Activated CD4-positive, alpha-beta memory T cell treated with anti-CD3 and anti-CD28 coated beads, Interleukin-2, amount 10 ng/mL, durations not matched to agents 7 days and 5 days (primary cell): Measurements from ENCODE around the gene BTNL2. TPM values are rescaled to one million over a fixed set of nuclear protein-coding genes. Genes with fewer than 3 reads are reported as not detected.
"Not testable (repeated sequence)": the region's sequence is repeated elsewhere in the genome, so short reads cannot be mapped to it uniquely, and the experiment has no call there.

Experiments used
- CTCF ChIA-PET: fragments of 350-600 bp; sonication (Branson Sonifier 250); formaldehyde crosslinking; loops from one replicate; lab custom pipeline; 2021; ENCODE audit warnings: antibody characterized with exemption, inconsistent platforms; lab: Charles Lee
- POLR2A ChIA-PET: fragments of 350-600 bp; sonication (Branson Sonifier 250); formaldehyde crosslinking; loops from one replicate; lab custom pipeline; 2021; ENCODE audit warnings: antibody characterized with exemption; lab: Charles Lee
- DNase-seq: peaks from one replicate; pipeline ENCODE4 v3.0.0-alpha.2; 2020
- H3K27ac Mint-ChIP-seq: one replicate; pipeline ENCODE4 v1.8.0; 2021; ENCODE audit warnings: mild to moderate bottlenecking, mixed read lengths
- H3K27me3 Mint-ChIP-seq: one replicate; pipeline ENCODE4 v1.8.0; 2021; ENCODE audit warnings: mixed read lengths
- H3K36me3 Mint-ChIP-seq: one replicate; pipeline ENCODE4 v1.8.0; 2021; ENCODE audit warnings: low read depth, mixed read lengths
- H3K4me1 Mint-ChIP-seq: one replicate; pipeline ENCODE4 v1.8.0; 2021; ENCODE audit warnings: mixed read lengths
- H3K4me3 Mint-ChIP-seq: one replicate; pipeline ENCODE4 v1.8.0; 2021; ENCODE audit warnings: mild to moderate bottlenecking, mixed read lengths
- H3K9me3 Mint-ChIP-seq: one replicate; pipeline ENCODE4 v1.8.0; 2021; ENCODE audit warnings: mixed read lengths
- total RNA-seq, 2 experiments: library from RNA; stranded (reverse); gene quantifications; one replicate each; pipeline ENCODE4 v1.2.3, GENCODE V29; 2021

The BTNL2 gene
- total RNA-seq, 2 experiments from 2014 or later, result not detected

DNA sequence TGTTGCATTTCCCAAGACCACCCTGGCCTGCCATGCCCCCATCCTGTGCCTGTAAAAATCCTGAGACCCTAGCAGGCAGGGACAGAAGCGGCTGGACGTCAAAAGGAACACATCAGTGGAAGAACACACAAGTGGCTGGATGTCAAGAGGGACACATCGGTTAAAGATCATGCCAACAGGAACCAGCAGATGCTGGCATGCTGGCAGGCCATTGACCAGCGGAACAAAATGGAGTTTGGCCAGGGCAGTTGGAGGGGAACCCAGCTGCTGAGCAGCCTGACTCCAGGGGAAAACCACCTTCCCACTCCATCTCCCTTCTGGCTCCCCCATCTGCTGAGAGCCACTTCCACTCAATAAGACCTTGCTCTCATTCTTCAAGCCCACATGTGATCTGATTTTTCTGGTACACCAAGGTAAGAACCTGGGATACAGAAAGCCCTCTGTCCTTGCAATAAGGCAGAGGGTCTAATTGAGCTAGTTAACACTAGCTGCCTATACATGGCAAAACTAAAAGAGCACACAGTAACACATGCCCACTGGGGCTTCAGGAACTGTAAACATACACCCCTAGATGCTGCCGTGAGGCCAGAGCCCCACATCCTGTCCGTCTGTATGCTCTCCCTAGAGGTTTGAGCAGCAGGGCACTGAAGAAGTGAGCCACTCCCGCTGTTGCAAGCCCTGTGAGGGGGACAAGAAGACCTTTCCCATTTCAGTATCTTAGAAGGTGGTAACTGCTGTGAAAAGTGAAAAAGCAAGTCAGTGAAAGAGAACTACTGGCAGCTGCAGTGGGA is 31.0 kb downstream of the BTNL2 start:
- no peaks in the 10 kb centered on the region for H3K9me3 Mint-ChIP-seq
- no peak overlapping the region for H3K4me3 Mint-ChIP-seq
- ChIA-PET POLR2A (no interaction called here), CTCF (no interaction called here)
- no peaks in the 10 kb centered on the region for H3K4me1 Mint-ChIP-seq
- H3K27ac Mint-ChIP-seq, result no peak overlapping the region
- H3K27me3 Mint-ChIP-seq, result peaks cover 28% of the 10 kb centered on the region
- no peaks in the 10 kb centered on the region for H3K36me3 Mint-ChIP-seq
- no peak for DNase-seq

DNA sequence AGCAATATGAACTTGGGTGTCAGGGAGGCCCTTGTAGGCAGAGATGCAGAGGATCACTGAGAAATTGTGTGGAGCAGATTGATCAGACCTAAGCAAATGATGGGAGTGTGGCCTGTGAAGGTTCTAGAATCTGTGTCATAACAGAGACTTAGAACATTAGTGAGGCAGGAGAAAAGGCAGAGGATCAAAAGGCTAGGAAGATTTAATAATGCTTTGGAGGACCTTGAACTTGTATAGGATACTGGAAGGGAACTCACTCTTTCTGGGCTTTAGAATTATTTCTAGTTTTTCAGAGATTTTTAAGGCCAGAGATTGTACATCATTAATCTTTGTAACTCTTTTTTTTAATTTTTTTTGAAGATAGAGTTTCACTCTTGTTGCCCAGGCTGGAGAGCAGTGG is 35.2 kb downstream of the BTNL2 start, which contains the start of gene TSBP1:
TSS of gene TSBP1 (minus strand) at position 101 of the 400 bp plus-strand sequence. CDS start 197 bp downstream, outside the sequence.
- ChIA-PET CTCF (no interaction called here), POLR2A (interaction anchor here (0.6 kb wide), 1 partner anchor 164 kb away, joined by 3 read pairs; no protein-coding TSS in a partner anchor)
- DNase-seq, result no peak
- H3K36me3 Mint-ChIP-seq, result no peaks in the 10 kb centered on the region
- no peak within 1 kb of the TSS for H3K4me3 Mint-ChIP-seq
- no peaks in the 10 kb centered on the region for H3K9me3 Mint-ChIP-seq
- no peak within 1 kb of the TSS for H3K27ac Mint-ChIP-seq
- peaks cover 27% of the 10 kb centered on the region for H3K27me3 Mint-ChIP-seq
- H3K4me1 Mint-ChIP-seq, result peaks cover 12% of the 10 kb centered on the region

DNA sequence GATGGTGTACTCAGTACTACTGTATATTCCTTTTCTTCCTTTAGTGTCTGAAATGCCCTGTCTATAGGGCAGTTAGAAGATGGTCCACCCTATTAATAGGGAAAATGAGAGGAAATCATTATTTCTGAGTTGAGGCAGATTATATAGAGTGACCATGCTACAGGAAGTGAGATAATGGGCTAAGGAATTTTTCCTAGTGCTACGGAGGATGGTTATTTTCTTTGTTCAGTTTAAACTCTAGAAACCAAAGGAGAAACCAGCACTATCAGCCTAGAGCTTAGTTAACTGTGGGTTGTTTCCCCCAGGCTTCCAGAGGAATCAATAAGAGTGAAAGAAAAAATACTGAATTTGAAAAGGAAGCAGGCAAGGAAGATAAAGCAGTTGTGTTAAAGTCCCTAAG is 35.8 kb downstream of the BTNL2 start:
- Mint-ChIP-seq H3K4me1 (peaks cover 12% of the 10 kb centered on the region), H3K27me3 (peaks cover 24% of the 10 kb centered on the region), H3K4me3 (no peak overlapping the region), H3K27ac (no peak overlapping the region), H3K9me3 (no peaks in the 10 kb centered on the region), H3K36me3 (no peaks in the 10 kb centered on the region)
- ChIA-PET CTCF (no interaction called here), POLR2A (no interaction called here)
- DNase-seq, result no peak

DNA sequence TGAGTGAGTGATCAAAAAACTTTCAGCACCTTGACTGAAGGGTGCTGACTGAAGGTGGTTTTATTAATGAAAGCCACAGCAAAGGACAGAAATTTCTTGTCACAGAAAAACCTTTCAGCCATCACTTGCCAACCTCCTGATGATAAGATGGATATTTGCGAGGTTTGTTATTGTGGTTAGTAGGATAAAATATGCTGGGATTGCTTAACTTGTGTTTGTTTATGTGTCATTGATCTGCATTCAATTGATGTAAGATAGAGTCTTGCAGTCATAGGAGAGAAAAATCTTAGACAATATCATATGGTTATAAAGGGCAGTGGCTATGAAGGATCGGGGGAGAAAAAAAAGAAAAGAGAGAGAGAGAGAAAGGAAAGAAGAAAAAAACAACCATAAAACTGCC is 36.5 kb downstream of the BTNL2 start:
- H3K4me3 Mint-ChIP-seq, result no peak overlapping the region
- CTCF ChIA-PET, result no interaction called here
- POLR2A ChIA-PET, result no interaction called here
- H3K27ac Mint-ChIP-seq, result no peak overlapping the region
- H3K4me1 Mint-ChIP-seq, result peaks cover 12% of the 10 kb centered on the region
- no peaks in the 10 kb centered on the region for H3K36me3 Mint-ChIP-seq
- DNase-seq, result no peak
- H3K27me3 Mint-ChIP-seq, result peaks cover 24% of the 10 kb centered on the region
- no peaks in the 10 kb centered on the region for H3K9me3 Mint-ChIP-seq

DNA sequence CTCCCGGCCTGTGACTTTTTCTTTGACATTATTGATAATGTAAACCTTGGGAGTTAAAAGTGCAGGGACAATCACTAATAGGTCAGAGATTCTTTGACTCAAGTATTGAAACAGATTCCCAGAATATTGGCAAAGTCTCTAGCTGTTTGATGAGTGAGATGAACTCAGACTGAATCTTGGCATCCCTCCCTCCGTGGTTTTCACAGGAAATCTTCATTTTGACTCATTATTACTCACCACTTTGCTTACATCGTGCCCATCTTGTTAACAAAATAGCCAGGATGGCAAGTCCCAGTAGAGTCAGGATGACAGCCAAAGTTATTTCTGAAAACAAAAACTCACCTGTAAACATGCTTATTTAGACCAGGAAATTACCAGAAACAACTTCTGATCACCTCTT is 37.3 kb downstream of the BTNL2 start:
- H3K4me1 Mint-ChIP-seq, result peaks cover 12% of the 10 kb centered on the region
- H3K27ac Mint-ChIP-seq, result no peak overlapping the region
- peaks cover 26% of the 10 kb centered on the region for H3K27me3 Mint-ChIP-seq
- POLR2A ChIA-PET, result no interaction called here
- CTCF ChIA-PET, result no interaction called here
- DNase-seq, result no peak
- no peak overlapping the region for H3K4me3 Mint-ChIP-seq
- no peaks in the 10 kb centered on the region for H3K36me3 Mint-ChIP-seq
- no peaks in the 10 kb centered on the region for H3K9me3 Mint-ChIP-seq

DNA sequence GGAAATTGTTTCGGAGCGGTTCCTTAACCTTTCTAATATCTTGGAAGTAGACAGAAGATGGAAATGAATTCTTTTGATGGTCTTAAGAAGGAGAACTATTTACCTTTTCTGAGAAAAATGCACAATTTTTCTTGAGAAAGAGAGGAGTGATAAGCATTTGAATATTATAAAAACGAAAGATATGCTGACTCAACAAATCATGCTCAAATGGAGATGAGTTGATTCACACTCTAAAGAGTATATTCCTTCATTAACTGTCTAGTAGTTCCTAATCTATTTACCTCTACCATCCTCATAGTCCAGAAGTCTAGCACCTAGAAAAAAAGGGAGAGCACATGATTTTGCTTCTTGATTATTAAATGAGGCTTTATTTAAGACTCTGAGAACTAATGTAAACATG is 39.3 kb downstream of the BTNL2 start:
- ChIA-PET CTCF (no interaction called here), POLR2A (no interaction called here)
- no peak for DNase-seq
- Mint-ChIP-seq H3K9me3 (no peaks in the 10 kb centered on the region), H3K36me3 (no peaks in the 10 kb centered on the region), H3K27me3 (peaks cover 36% of the 10 kb centered on the region), H3K4me1 (peaks cover 12% of the 10 kb centered on the region), H3K27ac (no peak overlapping the region), H3K4me3 (no peak overlapping the region)

DNA sequence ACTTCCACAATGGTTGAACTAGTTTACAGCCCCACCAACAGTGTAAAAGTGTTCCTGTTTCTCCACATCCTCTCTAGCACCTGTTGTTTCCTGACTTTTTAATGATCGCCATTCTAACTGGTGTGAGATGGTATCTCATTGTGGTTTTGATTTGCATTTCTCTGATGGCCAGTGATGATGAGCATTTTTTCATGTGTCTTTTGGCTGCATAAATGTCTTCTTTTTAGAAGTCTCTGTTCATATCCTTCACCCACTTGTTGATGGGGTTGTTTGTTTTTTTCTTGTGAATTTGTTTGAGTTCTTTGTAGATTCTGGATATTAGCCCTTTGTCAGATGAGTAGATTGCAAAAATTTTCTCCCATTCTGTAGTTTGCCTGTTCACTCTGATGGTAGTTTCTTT is 47.8 kb downstream of the BTNL2 start:
- H3K4me3 Mint-ChIP-seq, CTCF ChIA-PET, H3K4me1 Mint-ChIP-seq, H3K27ac Mint-ChIP-seq, DNase-seq, H3K36me3 Mint-ChIP-seq, H3K9me3 Mint-ChIP-seq, POLR2A ChIA-PET: not testable (repeated sequence)
- H3K27me3 Mint-ChIP-seq, result peaks cover 20% of the 10 kb centered on the region

DNA sequence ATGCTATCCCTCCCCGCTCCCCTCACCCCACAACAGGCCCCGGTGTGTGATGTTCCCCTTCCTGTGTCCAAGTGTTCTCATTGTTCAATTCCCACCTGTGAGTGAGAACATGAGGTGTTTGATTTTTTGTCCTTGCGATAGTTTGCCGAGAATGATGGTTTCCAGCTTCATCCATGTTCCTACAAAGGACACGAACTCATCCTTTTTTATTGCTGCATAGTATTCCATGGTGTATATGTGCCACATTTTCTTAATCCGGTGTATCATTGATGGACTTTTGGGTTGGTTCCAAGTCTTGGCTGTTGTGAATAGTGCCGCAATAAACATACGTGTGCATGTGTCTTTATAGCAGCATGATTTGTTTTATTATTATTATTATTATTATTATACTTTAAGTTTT is 48.4 kb downstream of the BTNL2 start:
- H3K9me3 Mint-ChIP-seq, H3K4me1 Mint-ChIP-seq, CTCF ChIA-PET, H3K36me3 Mint-ChIP-seq, H3K4me3 Mint-ChIP-seq, DNase-seq, POLR2A ChIA-PET, H3K27ac Mint-ChIP-seq: not testable (repeated sequence)
- peaks cover 18% of the 10 kb centered on the region for H3K27me3 Mint-ChIP-seq

DNA sequence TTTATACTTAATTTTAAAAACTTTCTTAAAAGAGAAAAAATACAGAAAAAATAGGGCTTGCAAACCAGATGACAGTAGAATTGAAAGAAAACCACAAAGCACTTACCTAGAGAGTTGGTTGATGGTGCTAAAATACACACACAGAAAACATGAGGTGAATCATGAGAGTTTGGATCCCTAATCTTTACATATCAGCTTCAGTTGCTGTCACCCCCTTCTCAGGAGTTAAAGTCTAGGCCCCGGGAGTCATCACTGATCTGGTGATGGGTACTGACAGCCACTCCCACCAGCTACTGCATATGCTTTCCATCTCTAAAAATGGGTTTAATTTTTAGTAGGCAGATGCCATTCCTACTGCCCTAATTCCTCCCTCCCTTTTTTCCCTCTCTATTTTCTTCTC is 52.0 kb downstream of the BTNL2 start:
- H3K27ac Mint-ChIP-seq, result no peak overlapping the region
- ChIA-PET POLR2A (no interaction called here), CTCF (no interaction called here)
- peaks cover 2% of the 10 kb centered on the region for H3K36me3 Mint-ChIP-seq
- peaks cover 3% of the 10 kb centered on the region for H3K4me1 Mint-ChIP-seq
- H3K27me3 Mint-ChIP-seq, result peaks cover 15% of the 10 kb centered on the region
- no peak for DNase-seq
- no peaks in the 10 kb centered on the region for H3K9me3 Mint-ChIP-seq
- H3K4me3 Mint-ChIP-seq, result no peak overlapping the region

DNA sequence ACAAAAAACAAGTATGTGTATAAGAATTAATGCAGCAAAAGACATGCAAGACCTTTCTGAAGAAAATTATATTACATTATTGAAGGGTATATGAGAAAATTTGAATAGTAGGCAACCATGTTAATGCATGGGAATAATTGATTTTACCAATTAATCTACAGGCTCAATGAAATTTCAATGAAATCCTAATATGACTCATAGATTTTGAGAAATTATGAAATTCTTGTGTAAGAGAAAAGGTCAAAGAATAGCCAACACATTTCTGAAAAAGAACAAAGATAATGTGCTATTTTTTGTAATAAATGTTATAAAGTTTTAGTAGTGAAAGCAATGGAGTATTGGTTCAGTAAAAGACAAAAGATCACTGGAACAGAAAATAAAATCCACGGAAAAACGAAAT is 53.6 kb downstream of the BTNL2 start:
- POLR2A ChIA-PET, result no interaction called here
- peaks cover 5% of the 10 kb centered on the region for H3K4me1 Mint-ChIP-seq
- CTCF ChIA-PET, result no interaction called here
- H3K36me3 Mint-ChIP-seq, result peaks cover 2% of the 10 kb centered on the region
- no peaks in the 10 kb centered on the region for H3K9me3 Mint-ChIP-seq
- peaks cover 22% of the 10 kb centered on the region for H3K27me3 Mint-ChIP-seq
- no peak overlapping the region for H3K4me3 Mint-ChIP-seq
- H3K27ac Mint-ChIP-seq, result no peak overlapping the region
- DNase-seq, result no peak

Other genes with a start within 250 kb of the BTNL2 start
- 1 to 10 TPM; 5.1 to 5.2 TPM for gene EGFL8, start 242.6 kb downstream of the BTNL2 start, total RNA-seq
- 10 to 100 TPM; 42.7 to 43.1 TPM for gene AGPAT1, start 231.1 kb downstream of the BTNL2 start, total RNA-seq
- gene RNF5, start 228.8 kb downstream of the BTNL2 start, total RNA-seq, result 10 to 100 TPM; 44.0 to 45.4 TPM
- gene AGER, start 222.9 kb downstream of the BTNL2 start, total RNA-seq, result 10 to 100 TPM; 27.6 to 29.4 TPM
- gene PBX2, start 217.0 kb downstream of the BTNL2 start, total RNA-seq, result 10 to 100 TPM; 69.4 to 73.1 TPM
- 100 to 1,000 TPM; 287 to 289 TPM for gene GPSM3, start 214.5 kb downstream of the BTNL2 start, total RNA-seq
- gene NOTCH4, start 183.1 kb downstream of the BTNL2 start, total RNA-seq, result under 1 TPM; 0.15 to 0.60 TPM
- not detected for gene TSBP1, start 35.3 kb downstream of the BTNL2 start, total RNA-seq
- 100 to 1,000 TPM; 203 to 204 TPM for gene HLA-DRA, start 32.7 kb upstream of the BTNL2 start, total RNA-seq
- gene HLA-DRB5, start 123.1 kb upstream of the BTNL2 start, total RNA-seq, result 10 to 100 TPM; 12.7 to 14.0 TPM
- gene HLA-DRB1, start 182.7 kb upstream of the BTNL2 start, total RNA-seq, result 100 to 1,000 TPM; 155 TPM
- gene HLA-DQA1, start 230.2 kb upstream of the BTNL2 start, total RNA-seq, result 10 to 100 TPM; 35.4 to 41.1 TPM